Breast epithelium (tissue), 3 donors: ENCODE data around the gene GMIP.

ENCODE experiments used
- POLR2A ChIP-seq: fragments of 450-650 bp; IDR thresholded peaks from one replicate; pipeline ENCODE4 v1.6.1; 2016; ENCODE audit warnings: antibody characterized with exemption, mild to moderate bottlenecking, moderate library complexity
- TF ChIP-seq, protein P1 (sequence below), 3 donors: fragments of 450-650 bp; IDR thresholded peaks; one replicate each; pipeline ENCODE4 v1.5.1; 2016 to 2017; ENCODE audit warnings: antibody characterized with exemption in 3 of 3, mild to moderate bottlenecking in 3 of 3, moderate library complexity in 3 of 3

DNA sequence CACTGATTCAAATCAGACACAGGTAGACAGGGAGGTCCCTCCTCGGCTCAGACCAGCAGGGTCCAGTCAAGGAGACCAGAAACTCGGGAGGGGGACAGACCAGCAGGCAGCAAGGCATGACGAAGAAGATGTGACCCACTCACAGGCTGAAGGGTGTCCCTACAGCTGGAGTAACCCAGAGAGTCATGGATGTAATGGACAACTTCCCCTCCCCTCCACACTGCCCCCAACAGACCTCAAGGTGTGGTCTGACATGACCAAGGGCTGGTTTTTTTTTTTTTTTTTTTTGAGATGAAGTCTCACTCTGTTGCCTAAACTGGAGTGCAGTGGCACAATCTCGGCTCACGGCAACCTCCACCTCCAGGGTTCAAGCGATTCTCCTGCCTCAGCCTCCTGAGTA is 59.1 kb downstream of the GMIP start:
- TF ChIP-seq, protein P1, sequence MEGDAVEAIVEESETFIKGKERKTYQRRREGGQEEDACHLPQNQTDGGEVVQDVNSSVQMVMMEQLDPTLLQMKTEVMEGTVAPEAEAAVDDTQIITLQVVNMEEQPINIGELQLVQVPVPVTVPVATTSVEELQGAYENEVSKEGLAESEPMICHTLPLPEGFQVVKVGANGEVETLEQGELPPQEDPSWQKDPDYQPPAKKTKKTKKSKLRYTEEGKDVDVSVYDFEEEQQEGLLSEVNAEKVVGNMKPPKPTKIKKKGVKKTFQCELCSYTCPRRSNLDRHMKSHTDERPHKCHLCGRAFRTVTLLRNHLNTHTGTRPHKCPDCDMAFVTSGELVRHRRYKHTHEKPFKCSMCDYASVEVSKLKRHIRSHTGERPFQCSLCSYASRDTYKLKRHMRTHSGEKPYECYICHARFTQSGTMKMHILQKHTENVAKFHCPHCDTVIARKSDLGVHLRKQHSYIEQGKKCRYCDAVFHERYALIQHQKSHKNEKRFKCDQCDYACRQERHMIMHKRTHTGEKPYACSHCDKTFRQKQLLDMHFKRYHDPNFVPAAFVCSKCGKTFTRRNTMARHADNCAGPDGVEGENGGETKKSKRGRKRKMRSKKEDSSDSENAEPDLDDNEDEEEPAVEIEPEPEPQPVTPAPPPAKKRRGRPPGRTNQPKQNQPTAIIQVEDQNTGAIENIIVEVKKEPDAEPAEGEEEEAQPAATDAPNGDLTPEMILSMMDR (IDR thresholded peaks at IDR 0.05) = no peak
- TF ChIP-seq POLR2A = no peak
